GM21515 (cell line): ENCODE measurements around the gene SPOCK3.
"Not testable (repeated sequence)": the region's sequence is repeated elsewhere in the genome, so short reads cannot be mapped to it uniquely, and the experiment has no call there.

Experiments
- ATAC-seq: cut with Tn5 transposase; IDR thresholded peaks from one replicate; pipeline ENCODE4 v1.9.1; 2021; ENCODE audit not compliant: unreplicated experiment

The SPOCK3 gene

GRCh38 chr4:166836865-166837264, 397.4 kb downstream of the SPOCK3 start:
- ATAC-seq: no peak

GRCh38 chr4:166827629-166828028, 406.7 kb downstream of the SPOCK3 start:
- no peak for ATAC-seq

- ATAC-seq: no peak
Measured at GRCh38 chr4:166827167-166827566, 407.1 kb downstream of the SPOCK3 start.

- ATAC-seq: no peak
Measured at GRCh38 chr4:166823848-166824247, 410.4 kb downstream of the SPOCK3 start.

GRCh38 chr4:166823126-166823525, 411.2 kb downstream of the SPOCK3 start:
- no peak for ATAC-seq

GRCh38 chr4:166822386-166822785, 411.9 kb downstream of the SPOCK3 start:
- ATAC-seq: no peak

- ATAC-seq: no peak
Measured at GRCh38 chr4:166816890-166817289, 417.4 kb downstream of the SPOCK3 start.

- ATAC-seq: no peak
Measured at GRCh38 chr4:166808380-166808779, 425.9 kb downstream of the SPOCK3 start.

GRCh38 chr4:166802346-166802745, 431.9 kb downstream of the SPOCK3 start:
- ATAC-seq: no peak

GRCh38 chr4:166798126-166798525, 436.2 kb downstream of the SPOCK3 start:
- no peak for ATAC-seq

GRCh38 chr4:166777760-166778159, 456.5 kb downstream of the SPOCK3 start:
- ATAC-seq: no peak

GRCh38 chr4:166763018-166763417, 471.3 kb downstream of the SPOCK3 start:
- ATAC-seq: no peak

- no peak for ATAC-seq
Measured at GRCh38 chr4:166741742-166742141, 492.6 kb downstream of the SPOCK3 start.

GRCh38 chr4:166739215-166739614, 495.1 kb downstream of the SPOCK3 start:
- not testable (repeated sequence) for ATAC-seq

- ATAC-seq: no peak
Measured at GRCh38 chr4:166737430-166737829, 496.9 kb downstream of the SPOCK3 start.

GRCh38 chr4:166735553-166735952, 498.7 kb downstream of the SPOCK3 start:
- no peak for ATAC-seq

- ATAC-seq: no peak
Measured at GRCh38 chr4:166734797-166735196, 499.5 kb downstream of the SPOCK3 start.

- no peak for ATAC-seq
Measured at GRCh38 chr4:166733686-166734085, 500.6 kb downstream of the SPOCK3 start.

- ATAC-seq: no peak
Measured at GRCh38 chr4:166726832-166727231, 507.5 kb downstream of the SPOCK3 start.

GRCh38 chr4:166724369-166724768, 509.9 kb downstream of the SPOCK3 start:
- ATAC-seq: no peak

- ATAC-seq: no peak
Measured at GRCh38 chr4:166723532-166724140, 510.7 kb downstream of the SPOCK3 start.

- not testable (repeated sequence) for ATAC-seq
Measured at GRCh38 chr4:166715748-166716713, 518.3 kb downstream of the SPOCK3 start.
